ENCODE measurements around the gene RIOK2.
A peak's percentile ranks its signal among the peaks of the same experiment; 100 is the strongest.
"Not testable (repeated sequence)": the region's sequence is repeated elsewhere in the genome, so short reads cannot be mapped to it uniquely, and the experiment has no call there.

The RIOK2 gene

DNA sequence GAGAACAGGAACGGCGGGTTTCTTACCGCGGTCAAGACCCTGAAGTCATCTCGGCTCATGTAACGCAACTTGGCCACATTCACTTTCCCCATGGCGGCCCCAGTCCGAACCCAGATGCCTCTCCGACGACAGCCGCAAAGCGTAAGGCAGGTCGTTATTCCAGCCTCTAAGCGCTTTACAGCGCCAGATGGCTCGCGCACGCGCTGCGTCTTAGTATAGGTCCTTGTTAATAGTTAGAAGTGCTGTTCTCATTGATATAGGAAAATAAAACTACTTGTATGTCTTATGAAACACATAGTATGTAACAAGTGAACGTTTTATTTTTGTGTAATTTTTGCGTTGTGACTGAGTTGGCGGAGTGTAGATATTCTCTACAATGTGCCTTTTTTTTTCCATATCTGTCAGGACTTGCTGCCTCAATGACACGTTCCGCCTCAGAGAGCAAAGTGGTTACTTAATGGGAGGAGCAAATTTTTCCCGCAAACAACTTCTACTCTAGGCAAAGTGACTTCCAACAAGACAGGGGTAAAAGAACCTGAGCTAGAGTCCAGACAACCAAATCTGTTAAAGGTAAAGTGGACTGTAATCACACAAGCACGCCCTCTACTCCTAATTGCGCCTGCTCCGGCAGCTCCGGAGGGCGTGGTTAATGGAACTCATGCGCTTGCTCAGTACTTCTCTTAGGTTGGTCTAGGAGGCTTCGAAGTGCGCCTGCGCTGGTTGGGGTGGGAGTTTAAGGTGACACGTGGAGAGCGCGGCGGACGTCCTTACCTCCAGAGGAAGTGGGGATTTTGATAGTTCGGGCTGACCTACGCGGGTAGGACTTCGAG, at the start of gene RIOK2:
Gene RIOK2, minus strand, starts transcription at position 148 of the 830 bp plus-strand sequence. Its CDS starts 56 bp downstream, at position 92.
- DNase-seq (ENCODE audit: low spot score): peak; percentile 97

- DNase-seq (ENCODE audit: low spot score): peak; percentile 73
Observed at GRCh38 chr5:97231025-97231636, 48.1 kb upstream of the RIOK2 start.

GRCh38 chr5:97229688-97230285, 46.7 kb upstream of the RIOK2 start:
- DNase-seq (ENCODE audit: low spot score): no peak

DNA sequence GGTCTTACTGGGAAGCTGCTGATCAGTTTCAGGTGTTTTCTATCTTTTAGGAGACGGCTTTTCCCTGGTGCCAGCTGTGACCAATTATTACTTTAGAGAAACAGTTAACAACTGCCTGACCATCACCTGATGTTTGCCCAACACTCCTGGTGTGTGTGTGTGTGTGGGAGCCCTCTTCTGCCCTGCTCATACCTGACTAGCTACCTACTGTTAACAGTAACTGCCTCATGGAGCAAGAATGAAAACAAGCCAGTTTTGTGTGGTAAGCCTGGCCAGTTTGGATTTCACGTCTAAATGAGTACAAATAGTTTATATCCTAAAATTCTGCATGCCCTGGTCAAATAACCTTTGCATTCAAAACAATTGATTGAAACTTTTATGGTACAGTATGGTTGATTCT, 46.1 kb upstream of the RIOK2 start:
- DNase-seq (ENCODE audit: low spot score): peak; percentile 29

DNA sequence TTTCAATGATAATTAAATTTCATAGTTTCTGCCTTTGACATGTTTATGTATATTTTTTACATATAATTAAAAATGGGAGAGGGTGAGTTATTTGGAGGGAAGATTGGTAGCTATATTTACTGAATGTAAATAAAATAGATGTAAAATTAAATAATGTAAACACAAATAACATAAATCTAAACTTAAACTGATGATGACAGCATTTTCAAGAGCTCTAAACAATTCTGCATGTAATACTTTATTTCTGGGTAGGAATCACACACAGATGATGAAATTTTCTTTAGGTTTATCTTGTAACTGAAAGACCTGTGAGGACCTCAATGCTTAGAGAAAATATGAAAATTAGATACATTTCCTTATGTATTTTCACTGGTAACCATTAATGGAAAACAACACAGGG, 42.2 kb upstream of the RIOK2 start:
- no peak for DNase-seq (ENCODE audit: low spot score)

DNA sequence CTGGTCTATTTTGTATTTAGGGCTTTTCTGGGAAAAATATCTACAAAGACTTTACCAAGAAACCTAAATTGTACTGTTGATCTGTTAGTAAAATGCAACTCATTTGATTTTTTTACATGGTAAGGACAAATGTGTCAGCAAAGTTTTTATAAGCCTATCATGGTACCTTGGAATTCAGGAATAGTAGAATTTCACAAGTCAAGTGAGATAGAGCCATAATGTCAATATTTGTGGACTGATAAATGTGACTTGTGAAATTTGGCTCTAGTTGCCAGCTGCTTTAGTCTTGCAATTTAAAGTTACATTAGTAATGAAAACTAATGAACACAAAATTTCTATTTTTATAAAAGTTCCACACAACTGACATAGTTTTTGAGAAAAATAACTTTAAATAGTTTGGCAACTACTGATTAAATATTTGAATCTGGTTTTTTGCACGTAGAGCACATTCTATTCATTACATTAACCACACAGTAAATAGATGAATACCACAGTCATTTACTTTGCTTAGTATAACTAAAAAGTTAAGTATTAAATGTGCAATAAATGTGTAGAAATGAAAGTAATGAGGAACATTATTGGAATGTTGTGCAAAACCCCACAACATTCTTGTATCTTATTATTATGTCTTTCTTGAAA, 41.2 kb upstream of the RIOK2 start:
- DNase-seq (ENCODE audit: low spot score): peak; percentile 25

DNA sequence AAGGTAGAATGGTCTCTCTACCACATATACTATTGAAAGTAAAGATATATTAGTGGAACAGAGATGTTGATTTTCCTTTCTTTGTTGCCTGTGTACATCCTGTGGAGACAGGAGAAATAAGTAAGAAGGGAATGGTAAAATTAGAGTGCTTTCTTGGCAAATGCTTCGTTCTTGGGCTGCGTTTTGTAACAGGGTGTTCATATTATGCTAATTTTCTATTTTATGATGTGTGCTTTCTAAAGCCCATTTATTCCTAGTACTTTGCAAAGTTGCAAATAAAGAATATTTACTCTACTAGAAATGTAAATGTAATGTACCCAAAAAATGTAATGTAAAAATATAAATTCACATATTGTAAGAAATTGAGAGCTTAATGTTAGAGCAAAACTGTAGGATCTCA, 40.5 kb upstream of the RIOK2 start:
- no peak for DNase-seq (ENCODE audit: low spot score)

DNA sequence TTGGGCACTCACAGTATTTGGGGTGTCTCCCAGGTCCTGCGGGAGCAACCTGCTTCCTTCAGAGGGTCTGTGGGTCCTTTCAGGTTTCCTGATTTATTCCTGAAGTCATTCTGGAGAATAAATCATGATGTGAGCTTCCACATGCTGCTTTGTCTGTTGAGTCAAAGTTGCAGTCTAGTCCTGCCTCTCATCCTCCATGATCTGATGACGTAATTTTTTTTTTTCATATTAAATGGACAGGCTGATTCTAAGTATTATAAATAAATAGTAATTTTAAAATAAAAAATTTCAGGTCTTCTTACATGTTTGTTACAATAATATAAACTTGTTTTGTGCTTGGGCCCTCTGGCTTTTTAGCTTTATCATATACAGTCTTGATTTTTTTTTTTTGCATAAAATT, 26.3 kb upstream of the RIOK2 start:
- no peak for DNase-seq (ENCODE audit: low spot score)

GRCh38 chr5:97208714-97209113, 25.7 kb upstream of the RIOK2 start:
- no peak for DNase-seq (ENCODE audit: low spot score)

DNA sequence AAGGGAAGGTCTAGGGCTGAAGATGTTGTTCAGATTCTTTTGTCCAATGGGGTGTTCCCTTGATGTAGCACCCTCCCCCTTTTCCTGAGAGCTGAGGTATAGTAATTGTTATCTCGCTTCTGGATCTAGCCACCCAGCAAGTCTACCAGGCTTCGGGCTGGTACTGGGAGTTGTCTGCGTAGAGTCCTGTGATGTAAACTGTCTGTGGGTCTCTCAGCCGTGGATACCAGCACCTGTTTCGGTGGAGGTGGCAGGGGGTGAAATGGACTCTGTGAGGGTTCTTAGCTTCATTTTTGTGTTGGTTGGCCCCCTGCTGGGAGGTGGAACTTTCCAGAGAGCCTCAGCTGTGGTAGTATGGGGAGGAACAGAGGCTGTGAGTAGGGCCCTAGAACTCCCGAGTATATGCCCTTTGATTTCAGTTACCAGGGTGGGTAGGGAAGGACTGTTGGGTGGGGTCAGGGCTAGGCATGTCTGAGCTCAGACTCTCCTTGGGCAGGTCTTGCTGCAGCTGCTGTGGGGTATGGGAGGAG, 25.2 kb upstream of the RIOK2 start:
- no peak for DNase-seq (ENCODE audit: low spot score)

- DNase-seq (ENCODE audit: low spot score): no peak
Observed at GRCh38 chr5:97194366-97194765, 11.3 kb upstream of the RIOK2 start.

- no peak for DNase-seq (ENCODE audit: low spot score)
Observed at GRCh38 chr5:97193355-97193688, 10.3 kb upstream of the RIOK2 start.

- DNase-seq (ENCODE audit: low spot score): no peak
Observed at GRCh38 chr5:97192580-97193354, 9.7 kb upstream of the RIOK2 start.

DNA sequence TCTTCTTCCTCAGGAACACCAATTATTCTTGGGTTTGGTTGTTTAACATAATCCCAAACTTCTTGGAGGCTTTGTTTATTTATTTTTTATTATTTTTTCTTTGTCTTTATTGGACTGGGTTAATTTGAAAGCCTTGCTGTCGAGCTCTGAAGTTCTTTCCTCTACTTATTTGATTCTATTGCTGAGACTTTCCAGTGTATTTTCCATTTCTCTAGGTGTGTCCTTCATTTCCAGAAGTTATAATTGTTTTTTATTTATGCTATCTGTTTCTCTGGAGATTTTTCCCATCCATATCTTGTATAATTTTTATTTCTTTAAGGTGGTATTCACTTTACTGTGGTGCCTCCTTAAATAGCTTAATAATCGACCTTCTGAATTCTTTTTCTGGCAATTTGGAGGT, 8.8 kb upstream of the RIOK2 start:
- DNase-seq (ENCODE audit: low spot score): no peak

DNA sequence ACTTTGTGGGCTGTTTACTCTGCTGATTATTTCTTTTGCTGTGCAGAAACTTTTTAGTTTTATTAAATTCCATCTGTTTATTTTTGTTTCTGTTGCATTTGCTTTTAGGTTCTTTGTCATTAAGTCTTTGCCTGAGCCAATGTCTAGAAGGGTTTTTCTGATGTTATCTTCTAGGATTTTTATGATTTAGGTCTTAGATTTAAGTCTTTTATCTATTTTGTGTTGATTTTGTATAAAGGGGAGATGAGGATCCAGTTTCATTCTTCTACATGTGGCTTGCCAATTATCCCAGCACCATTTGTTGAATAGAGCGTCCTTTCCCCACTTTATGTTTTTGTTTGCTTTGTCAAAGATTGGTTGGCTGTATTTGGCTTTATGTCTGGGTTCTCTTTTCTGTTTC, 6.5 kb upstream of the RIOK2 start:
- DNase-seq (ENCODE audit: low spot score): not testable (repeated sequence)

GRCh38 chr5:97183930-97184213, 825 bp upstream of the RIOK2 start:
- no peak for DNase-seq (ENCODE audit: low spot score)

DNA sequence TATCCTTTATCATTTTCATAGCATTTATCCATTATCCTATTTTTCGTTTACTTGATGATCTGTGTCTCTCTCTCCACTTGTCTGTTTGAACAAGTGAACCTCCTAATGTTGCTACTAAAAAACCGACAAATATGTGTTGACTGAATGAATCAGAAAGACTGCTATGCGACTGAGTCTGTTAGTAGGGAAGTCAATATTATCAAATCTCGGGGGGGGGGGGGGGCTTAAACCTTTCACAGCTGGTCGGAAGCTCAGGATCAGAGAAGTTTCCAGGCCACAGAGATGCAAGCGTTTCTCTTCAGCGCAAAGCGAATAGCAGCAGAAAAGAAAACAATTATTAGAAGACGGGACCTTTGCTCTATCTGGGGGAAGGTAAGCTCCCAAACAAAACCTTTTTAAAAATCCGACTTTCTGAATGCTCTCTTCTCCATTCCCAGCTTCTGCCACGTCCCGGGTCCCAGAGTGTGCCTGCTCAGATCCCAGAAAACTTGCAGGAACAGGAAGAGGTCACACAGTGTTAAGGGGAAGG, 412 bp downstream of the RIOK2 start:
- DNase-seq (ENCODE audit: low spot score): peak; percentile 62

GRCh38 chr5:97181856-97182545, 1.0 kb downstream of the RIOK2 start:
- DNase-seq (ENCODE audit: low spot score): no peak

DNA sequence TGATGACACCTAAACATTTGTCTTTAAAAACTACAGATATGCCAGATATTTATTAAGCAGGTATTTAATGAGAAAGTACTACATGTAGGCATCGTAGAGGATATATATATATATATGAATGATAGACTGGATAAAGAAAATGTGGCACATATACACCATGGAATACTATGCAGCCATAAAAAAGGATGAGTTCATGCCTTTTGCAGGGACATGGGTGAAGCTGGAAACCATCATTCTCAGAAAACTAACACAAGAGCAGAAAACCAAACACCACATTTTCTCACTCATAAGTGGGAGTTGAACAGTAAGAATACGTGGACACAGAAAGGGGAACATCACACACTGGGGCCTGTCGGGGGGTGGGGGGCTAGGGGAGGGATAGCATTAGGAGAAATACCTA, 3.6 kb downstream of the RIOK2 start:
- not testable (repeated sequence) for DNase-seq (ENCODE audit: low spot score)

DNA sequence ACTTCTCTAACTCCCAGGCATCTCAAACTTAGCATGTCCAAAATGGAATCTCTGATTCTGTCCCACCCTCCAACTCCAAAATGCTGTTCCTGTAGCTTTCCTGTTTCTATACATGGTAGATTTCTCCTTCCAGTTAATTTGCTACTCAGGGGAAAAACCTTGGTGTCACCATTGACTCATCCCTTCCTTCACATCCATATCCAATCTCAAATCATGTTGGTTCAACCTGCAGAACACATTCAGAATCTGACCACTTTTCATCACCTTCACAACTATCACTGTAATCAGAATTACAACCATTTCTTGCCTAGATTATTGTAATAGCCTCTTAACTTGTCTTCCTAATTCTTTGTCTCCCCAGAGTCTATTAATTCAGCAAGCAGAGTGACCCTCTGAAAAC, 10.8 kb downstream of the RIOK2 start:
- peak; percentile 28 for DNase-seq (ENCODE audit: low spot score)

DNA sequence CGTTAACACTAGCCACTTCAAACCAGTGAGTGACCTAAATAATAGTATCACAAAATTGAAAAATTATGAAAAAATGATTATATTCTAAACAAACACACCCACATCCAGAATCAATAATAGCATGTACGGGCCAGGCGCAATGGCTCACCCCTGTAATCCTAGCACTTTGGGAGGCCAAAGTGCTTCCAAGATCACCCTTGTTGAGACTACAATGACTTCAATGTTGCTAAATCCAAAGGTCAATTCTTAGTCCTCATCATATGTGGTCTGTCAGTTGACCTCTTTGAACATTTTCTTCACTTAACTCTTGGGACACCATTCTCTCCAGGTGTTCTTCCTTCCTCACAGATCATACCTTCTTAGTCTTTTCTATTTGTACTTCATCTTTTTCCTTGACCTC, 11.3 kb downstream of the RIOK2 start:
- DNase-seq (ENCODE audit: low spot score): no peak
